ENCODE results near the gene P2RX1.

DNA sequence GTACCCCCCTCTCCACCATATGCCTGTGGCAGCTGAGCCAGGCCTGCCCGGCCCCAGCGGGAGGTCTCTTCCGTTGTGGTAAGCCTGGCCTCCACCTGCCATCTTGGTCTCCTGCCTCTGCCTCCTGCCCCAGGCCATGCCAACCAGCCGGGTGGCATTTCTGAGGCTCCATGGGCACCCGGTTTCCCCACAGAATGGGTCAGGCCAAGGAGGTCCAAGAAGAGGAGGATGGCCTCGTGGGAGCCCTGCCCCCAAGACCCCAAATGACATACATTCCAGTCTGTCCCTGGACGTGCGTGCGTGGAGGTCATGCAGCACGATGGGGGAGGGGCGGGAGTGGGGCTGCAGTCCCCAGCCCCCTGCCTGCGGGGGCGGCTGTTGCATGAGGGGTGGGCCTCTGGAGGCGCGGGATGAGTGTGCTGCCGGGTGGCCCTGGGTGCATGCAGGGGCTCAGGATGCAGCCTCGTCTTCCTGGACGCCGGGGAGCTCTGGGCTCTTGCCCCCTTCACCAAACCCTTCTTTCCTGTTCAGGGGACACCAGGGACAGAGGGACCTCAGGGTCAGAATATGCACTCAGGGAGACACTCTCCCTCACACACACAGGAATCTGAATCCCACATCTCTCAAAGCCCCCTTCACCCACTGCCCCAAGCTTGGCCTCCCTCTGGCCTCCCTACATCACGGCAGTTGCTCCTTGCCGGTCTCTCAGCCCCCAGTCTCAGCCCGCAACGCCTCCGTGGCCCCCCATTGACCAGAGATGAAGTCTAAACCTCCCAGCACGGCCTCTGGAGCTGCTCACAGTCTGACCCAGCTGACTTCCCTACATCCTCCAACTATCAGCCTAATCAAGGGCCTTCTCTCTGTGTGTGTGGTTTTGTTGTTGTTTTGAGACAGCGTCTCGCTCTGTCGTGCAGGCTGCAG lies 54.2 kb downstream of the P2RX1 start:
- TF ChIP-seq, protein P1, sequence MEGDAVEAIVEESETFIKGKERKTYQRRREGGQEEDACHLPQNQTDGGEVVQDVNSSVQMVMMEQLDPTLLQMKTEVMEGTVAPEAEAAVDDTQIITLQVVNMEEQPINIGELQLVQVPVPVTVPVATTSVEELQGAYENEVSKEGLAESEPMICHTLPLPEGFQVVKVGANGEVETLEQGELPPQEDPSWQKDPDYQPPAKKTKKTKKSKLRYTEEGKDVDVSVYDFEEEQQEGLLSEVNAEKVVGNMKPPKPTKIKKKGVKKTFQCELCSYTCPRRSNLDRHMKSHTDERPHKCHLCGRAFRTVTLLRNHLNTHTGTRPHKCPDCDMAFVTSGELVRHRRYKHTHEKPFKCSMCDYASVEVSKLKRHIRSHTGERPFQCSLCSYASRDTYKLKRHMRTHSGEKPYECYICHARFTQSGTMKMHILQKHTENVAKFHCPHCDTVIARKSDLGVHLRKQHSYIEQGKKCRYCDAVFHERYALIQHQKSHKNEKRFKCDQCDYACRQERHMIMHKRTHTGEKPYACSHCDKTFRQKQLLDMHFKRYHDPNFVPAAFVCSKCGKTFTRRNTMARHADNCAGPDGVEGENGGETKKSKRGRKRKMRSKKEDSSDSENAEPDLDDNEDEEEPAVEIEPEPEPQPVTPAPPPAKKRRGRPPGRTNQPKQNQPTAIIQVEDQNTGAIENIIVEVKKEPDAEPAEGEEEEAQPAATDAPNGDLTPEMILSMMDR (IDR thresholded peaks at IDR 0.05), result no peak
- TF ChIP-seq POLR2A (IDR thresholded peaks at IDR 0.05), result no peak

All from esophagus squamous epithelium (tissue), 4 donors.